Measurements from ENCODE around the gene MCTP1. TPM values are rescaled to one million over a fixed set of nuclear protein-coding genes. Genes with fewer than 3 reads are reported as not detected.

Gene MCTP1
- total and polyA plus RNA-seq, 9 of the 15 experiments (the other 6 are each of a cell fraction or from before 2014, with no cell fraction given): 0.04 to 0.93 (median 0.06) TPM; not detected in 4

DNA sequence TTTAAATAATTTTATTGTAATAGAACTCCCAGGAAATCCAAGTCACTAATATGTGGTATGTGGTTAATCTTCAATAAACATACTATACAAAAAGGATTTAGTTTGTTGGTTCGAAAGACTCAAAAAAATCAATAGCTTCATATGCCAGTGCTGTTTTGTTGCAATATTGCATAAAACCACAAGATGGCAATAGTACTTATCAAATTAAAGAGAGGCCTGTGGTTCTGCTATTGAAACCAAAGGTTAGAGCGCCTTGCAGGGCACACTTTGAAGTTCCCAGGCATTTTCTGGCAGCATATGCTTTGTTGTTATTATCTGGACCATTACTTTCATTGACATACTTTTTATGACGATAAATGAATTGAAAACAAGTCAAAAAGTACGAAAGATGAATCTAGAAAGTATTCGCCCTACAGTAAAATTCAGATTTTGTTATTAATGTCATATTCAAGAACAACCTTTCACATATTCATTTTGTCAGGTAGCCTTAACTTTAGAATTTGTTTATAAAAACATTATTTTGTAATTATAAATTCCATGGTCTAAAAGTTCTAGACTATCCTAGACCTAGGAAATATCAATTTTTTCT, 316.3 kb downstream of the MCTP1 start (continued):
- TF ChIP-seq REST (IDR thresholded peaks at IDR 0.05; ENCODE audit: borderline replicate concordance): peak; percentile 44; the same call in 1 of the 2 replicates
- no peak for TF ChIP-seq REST (CRISPR knock-in tag; IDR thresholded peaks at IDR 0.05; ENCODE audit: low read depth)
- no peak for TF ChIP-seq FOXA3 (CRISPR knock-in tag; conservative IDR thresholded peaks at IDR 0.05 in 1 of 2, IDR thresholded peaks at IDR 0.05 in 1 of 2)
